ENCODE measurements around the gene ACP7. TPM values are rescaled to one million over a fixed set of nuclear protein-coding genes. Genes with fewer than 3 reads are reported as not detected.
"Not testable (repeated sequence)": the region's sequence is repeated elsewhere in the genome, so short reads cannot be mapped to it uniquely, and the experiment has no call there.

ACP7 gene
- total RNA-seq, 1 donor from 2014 or later, result not detected

- no peak for DNase-seq
- no peak for TF ChIP-seq CTCF (IDR thresholded peaks at IDR 0.05)
- Histone ChIP-seq H3K4me1 (no peaks in the 10 kb centered on the region), H3K27ac (no peak overlapping the region), H3K27me3 (ENCODE audit: low read depth) (peaks cover 12% of the 10 kb centered on the region), H3K36me3 (no peaks in the 10 kb centered on the region), H3K9me3 (no peaks in the 10 kb centered on the region), H3K4me3 (no peak overlapping the region)
- intact Hi-C loops (cut with DNase I), result no loop called here
- peak in 1 of 2 donors; percentile 7 for ATAC-seq
Measured at GRCh38 chr19:39111593-39112199, 27.5 kb downstream of the ACP7 start.

DNA sequence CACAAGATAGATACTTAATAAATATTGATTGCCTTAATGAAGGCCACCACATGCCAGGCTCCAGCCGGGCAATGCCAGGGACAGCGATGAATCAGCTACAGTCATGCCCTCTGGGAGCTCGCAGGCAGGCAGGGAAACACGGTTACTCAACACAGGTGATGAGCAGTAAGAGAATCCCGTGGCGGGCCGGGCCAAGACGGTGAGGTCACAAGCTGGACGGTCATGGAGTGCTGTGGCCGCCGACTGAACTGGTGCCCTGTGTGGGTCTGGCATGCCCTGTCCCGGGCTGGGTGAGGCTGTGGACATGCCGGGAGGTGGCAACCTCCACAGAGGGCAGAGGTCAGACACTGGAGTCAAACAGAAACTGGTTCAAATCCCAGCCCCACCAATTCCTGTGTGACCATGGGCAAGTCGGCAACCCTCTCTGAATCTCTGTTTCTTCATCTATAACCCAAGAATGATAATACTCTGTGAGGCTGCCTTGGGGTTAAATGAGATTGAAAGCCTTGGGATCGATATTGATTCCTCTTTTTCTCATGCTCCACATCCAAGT lies 28.2 kb downstream of the ACP7 start:
- ATAC-seq (no peak), DNase-seq (peak; percentile 45)
- Histone ChIP-seq H3K4me3 (no peak overlapping the region), H3K27ac (no peak overlapping the region), H3K36me3 (no peaks in the 10 kb centered on the region), H3K9me3 (no peaks in the 10 kb centered on the region), H3K27me3 (ENCODE audit: low read depth) (peaks cover 12% of the 10 kb centered on the region), H3K4me1 (no peaks in the 10 kb centered on the region)
- intact Hi-C loops (cut with DNase I), result no loop called here
- TF ChIP-seq CTCF (IDR thresholded peaks at IDR 0.05), result no peak

DNA sequence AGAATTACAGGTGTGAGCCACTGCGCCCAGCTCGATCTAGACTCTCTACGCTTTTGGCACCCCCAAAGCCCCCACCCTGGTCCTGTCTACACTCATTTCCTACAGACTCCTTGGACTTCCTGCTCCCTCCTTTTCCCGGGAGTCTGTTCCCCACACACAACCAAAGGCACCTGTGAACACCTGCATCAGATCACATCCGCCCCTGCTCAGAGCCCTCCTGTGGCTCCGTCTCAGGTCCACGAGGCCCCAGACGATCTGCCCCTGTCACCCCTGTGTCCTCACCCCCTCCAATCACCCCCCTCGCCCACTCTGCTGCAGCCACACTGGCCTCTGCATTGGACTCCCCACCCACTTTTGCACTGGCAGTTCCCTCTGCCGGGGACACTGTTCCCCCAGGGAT lies 29.0 kb downstream of the ACP7 start:
- no peak for TF ChIP-seq CTCF (IDR thresholded peaks at IDR 0.05)
- H3K36me3 ChIP-seq, result no peaks in the 10 kb centered on the region
- no peaks in the 10 kb centered on the region for H3K9me3 ChIP-seq
- no peaks in the 10 kb centered on the region for H3K4me1 ChIP-seq
- H3K27ac ChIP-seq, result no peak overlapping the region
- H3K4me3 ChIP-seq, result no peak overlapping the region
- H3K27me3 ChIP-seq (ENCODE audit: low read depth), result peaks cover 12% of the 10 kb centered on the region
- no peak for ATAC-seq
- no peak for DNase-seq
- intact Hi-C loops (cut with DNase I), result no loop called here

GRCh38 chr19:39115105-39115847 lies 31.1 kb downstream of the ACP7 start:
- no peak overlapping the region for H3K27ac ChIP-seq
- no peaks in the 10 kb centered on the region for H3K36me3 ChIP-seq
- peaks cover 12% of the 10 kb centered on the region for H3K27me3 ChIP-seq (ENCODE audit: low read depth)
- H3K4me3 ChIP-seq, result no peak overlapping the region
- TF ChIP-seq CTCF (IDR thresholded peaks at IDR 0.05), result no peak
- ATAC-seq (no peak), DNase-seq (no peak)
- no peaks in the 10 kb centered on the region for H3K4me1 ChIP-seq
- H3K9me3 ChIP-seq, result no peaks in the 10 kb centered on the region
- intact Hi-C loops (cut with DNase I), result no loop called here

- H3K9me3 ChIP-seq; H3K4me1 ChIP-seq; intact Hi-C loops (cut with DNase I); H3K4me3 ChIP-seq; ATAC-seq; H3K36me3 ChIP-seq; H3K27me3 ChIP-seq (ENCODE audit: low read depth); DNase-seq; H3K27ac ChIP-seq: not testable (repeated sequence)
Measured at GRCh38 chr19:39117023-39117422, 32.9 kb downstream of the ACP7 start.

- ATAC-seq (no peak), DNase-seq (no peak)
- Histone ChIP-seq H3K27ac (no peak overlapping the region), H3K27me3 (ENCODE audit: low read depth) (no peaks in the 10 kb centered on the region), H3K36me3 (no peaks in the 10 kb centered on the region), H3K4me3 (no peak overlapping the region), H3K9me3 (no peaks in the 10 kb centered on the region), H3K4me1 (peaks cover 17% of the 10 kb centered on the region)
- intact Hi-C loops (cut with DNase I), result loop anchor here (10.0 kb wide), 1 partner anchor 205 kb away; the partner anchor contains the start of gene LRFN1
- TF ChIP-seq CTCF (IDR thresholded peaks at IDR 0.05), result no peak
Measured at GRCh38 chr19:39119830-39120229, 35.7 kb downstream of the ACP7 start.
